ENCODE measurements around the gene SNX19.
"Not testable (repeated sequence)": the region's sequence is repeated elsewhere in the genome, so short reads cannot be mapped to it uniquely, and the experiment has no call there.

The SNX19 gene

GRCh38 chr11:130872102-130872501, 44.2 kb downstream of the SNX19 start:
- no peak for DNase-seq

GRCh38 chr11:130871616-130872015, 44.7 kb downstream of the SNX19 start:
- DNase-seq, result no peak

GRCh38 chr11:130868721-130869390, 47.4 kb downstream of the SNX19 start:
- no peak for DNase-seq

DNA sequence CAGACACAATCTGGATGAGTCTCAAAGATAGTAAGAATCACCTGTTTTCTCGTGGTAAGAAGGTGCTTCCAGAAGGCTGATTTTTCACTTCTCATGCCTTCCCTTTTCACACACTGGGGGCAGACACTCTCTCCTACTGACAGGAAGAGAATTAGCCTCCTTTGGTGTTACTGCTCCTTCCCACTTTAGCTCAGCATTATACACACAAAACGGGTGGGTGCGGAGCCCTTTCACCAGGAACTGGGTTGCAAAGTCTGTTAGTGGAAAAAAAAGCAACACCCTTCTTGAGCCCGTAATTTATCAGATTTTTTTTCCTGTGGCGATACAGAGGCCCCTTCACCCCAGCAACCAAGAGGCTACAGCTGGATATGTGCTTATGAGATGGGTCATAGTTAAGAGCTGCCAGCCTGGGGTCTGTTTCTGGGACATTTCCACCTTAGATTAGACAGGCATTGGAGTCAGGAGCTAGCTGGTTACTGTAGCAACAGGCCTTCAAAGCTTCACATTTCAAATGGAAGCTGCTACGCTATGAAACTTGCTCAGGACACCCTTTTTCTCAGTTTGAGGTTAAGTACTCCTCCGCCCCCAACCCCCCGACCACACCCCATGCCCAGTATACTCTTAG, 48.1 kb downstream of the SNX19 start:
- no peak for DNase-seq

DNA sequence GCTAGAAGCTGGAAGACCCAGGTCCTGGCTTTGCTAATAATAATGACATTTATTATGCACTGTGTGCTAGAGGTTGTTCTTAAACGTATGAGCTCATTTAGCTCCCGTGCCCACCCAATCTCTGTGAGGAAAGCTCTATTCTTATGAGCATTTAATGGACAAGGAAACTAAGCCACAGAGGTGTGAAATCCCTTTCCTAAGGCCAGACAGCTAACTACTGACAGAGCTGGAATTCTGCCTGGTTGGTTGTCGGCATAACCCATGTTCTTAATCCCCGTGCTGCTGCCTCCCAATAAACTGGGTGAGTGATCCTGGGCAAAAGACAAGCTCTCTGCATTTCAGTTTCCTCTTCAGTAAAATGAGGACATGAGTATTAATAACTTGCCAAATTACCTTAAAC, 49.4 kb downstream of the SNX19 start:
- DNase-seq, result no peak

GRCh38 chr11:130865774-130866114, 50.5 kb downstream of the SNX19 start:
- no peak for DNase-seq

DNA sequence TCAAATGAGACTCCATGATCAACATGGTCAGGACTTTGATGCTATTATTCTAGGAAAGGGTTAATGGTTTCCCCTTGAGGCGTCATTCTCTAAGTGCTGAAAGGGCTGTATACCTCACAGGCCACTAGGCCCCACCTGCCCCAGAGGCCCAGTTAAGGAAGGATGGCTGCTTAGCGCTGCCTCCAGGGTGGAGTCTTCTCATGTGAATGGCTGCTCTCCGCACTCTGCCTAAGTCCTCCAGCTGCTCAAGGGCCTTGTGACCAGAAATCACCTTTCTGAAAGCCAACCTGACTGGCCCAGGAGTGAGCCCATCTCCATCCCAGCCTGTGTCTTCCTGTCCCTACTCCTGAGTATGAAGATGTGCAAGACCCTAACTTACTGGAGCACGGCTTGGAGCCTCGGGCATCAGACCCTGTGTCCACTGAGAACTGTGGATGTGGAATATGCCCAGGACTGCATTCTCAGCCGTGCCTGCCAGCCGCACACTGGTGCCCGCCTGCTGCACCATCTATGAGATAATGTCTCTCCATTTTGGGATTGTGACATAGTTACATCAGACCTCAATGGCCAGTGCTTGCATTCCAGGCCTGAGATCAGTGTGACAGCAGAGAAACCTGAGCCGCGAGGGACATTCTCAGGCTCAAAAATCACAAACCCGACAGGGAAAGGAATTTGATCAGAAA, 51.0 kb downstream of the SNX19 start:
- DNase-seq, result no peak

DNA sequence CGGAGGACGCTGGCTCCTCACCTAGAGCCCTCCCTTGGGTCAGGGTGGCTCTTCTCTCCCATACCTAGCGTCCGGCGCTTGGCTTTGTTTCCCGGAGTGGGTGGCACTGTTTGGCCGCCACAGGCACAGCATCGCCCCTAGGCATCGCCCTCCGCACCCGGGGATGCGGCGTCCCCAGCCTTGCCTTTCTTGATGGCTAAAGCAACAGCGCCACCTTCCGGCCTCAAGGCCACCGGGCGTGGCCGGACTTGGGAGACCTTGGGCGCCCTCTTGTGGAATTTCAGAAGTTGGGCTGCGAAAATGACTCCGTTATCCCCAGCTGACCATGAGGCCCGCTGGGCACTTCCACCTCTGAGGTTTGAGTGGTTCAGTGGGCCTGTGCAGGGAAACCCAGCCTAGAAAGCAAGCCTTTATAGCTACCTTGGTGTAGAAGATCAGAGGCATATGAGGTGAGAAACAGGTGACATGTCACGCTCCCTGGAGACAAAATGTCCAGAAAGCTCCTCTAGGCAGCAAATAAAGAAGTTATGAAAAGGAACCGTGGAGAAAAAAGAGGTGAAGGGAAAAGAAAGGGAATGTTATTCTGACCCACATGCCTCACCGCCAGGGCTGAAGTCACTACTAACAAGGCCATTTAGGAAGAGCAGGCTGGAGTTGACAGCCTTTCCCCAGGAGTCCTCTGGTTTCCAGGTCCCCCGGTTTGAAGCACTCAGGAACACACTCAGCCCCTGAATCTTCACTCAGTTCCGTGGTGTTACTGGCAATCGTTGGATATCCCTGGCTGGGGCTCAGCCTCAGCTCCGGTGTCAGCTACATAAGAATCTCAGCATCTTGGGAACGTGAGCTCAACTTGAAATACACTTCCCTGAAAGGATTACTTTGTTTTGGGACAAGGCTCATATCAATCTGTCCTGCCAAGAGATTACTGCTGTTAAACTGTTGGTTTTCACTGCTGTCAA, 54.1 kb downstream of the SNX19 start:
- peak; percentile 93 for DNase-seq

- no peak for DNase-seq
Measured at GRCh38 chr11:130861283-130861682, 55.0 kb downstream of the SNX19 start.

DNA sequence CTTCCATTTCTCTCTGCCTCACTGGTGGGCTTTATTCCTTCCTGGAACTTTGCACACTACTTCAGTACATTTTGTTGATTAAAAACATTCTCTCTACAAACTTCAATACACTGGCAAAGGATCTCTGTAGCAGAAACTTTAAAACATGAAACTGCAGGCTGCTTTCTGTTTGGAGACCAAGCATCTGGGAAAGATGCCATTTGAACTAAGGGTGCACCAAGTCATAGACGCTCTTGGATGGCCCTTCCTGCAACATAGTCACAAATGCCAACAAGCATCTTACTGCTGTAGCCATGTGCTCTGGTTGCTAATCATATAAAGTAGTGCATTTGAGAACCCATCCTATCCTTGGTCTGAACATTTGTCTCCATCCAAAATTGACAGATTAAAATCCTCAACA, 56.4 kb downstream of the SNX19 start:
- no peak for DNase-seq

DNA sequence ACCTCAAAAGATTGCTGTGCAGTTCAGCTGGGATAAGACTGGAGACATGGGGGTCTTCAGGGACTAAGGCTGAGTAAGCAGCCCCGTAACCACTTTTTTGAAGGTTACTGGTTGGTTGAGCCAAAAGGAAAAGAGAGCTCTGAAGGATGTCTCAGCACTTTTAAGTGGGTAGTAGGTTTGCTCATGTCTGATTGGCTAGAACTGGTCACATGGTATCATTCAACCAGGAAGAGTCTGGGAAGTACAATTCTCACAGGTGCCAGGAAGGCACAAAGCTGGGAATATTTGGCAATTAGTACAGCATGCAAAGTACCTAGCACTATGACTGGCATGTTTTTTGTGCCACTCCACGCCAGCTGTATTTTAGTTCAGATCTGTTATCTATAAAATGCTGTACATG, 58.1 kb downstream of the SNX19 start:
- DNase-seq, result no peak

- DNase-seq, result not testable (repeated sequence)
Measured at GRCh38 chr11:130855707-130856106, 60.6 kb downstream of the SNX19 start.

GRCh38 chr11:130854483-130854882, 61.8 kb downstream of the SNX19 start:
- DNase-seq, result no peak

- no peak for DNase-seq
Measured at GRCh38 chr11:130852589-130852988, 63.7 kb downstream of the SNX19 start.

DNA sequence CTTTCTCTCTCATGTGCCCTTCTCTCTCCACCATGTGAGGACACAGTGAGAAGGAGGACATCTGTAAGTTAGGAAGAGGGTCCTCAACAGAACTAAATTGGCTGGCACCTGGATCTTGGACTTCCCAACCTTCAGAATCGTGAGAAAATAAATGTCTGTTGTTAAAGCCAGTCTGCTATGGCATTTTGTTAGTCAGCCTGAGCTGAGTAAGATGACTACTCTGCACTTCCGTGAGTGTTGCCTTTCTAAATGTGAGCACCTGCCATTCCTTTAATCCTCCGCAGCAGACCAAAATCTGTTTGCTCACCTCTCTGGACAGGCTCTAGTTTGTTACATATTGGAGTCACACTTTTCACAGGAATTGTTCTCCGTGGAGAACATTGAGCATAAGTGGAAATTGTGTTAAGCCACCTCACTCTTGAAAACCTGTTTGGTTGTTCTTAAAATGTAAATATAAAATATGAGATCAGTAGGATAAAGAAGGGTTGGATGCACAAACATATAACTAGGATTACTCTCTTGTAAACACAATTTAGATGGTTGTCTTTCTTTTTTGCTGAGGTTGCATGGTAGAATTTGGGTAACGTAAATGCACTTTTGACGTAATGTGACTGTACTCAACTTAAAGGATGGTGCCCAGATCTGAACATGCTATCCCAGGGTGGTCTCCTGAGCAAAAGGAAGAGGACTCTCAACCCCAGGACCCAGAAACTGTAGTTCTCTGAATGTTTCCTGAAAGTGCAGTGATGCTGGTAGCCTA, 65.9 kb downstream of the SNX19 start:
- no peak for DNase-seq

DNA sequence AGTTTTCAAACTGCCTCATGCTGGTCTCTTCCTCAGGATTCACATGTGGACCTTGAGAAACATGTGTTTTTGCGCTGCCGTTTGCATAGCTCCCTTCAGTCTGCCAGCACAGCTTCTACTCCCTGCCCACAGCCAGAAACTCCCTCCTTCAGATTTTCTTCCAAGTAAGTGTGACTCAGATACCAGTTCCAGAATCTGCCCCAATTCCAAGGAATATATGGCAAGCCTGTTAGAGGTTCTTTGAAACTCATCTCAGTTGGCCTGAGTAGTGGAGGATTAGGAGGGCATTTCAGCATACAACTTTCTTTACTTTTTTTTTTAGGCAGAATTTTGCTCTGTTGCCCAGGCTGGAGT, 67.1 kb downstream of the SNX19 start:
- DNase-seq, result no peak

- no peak for DNase-seq
Measured at GRCh38 chr11:130848361-130849214, 67.7 kb downstream of the SNX19 start.

GRCh38 chr11:130847517-130847916, 68.8 kb downstream of the SNX19 start:
- no peak for DNase-seq

GRCh38 chr11:130846606-130847005, 69.7 kb downstream of the SNX19 start:
- DNase-seq, result no peak

DNA sequence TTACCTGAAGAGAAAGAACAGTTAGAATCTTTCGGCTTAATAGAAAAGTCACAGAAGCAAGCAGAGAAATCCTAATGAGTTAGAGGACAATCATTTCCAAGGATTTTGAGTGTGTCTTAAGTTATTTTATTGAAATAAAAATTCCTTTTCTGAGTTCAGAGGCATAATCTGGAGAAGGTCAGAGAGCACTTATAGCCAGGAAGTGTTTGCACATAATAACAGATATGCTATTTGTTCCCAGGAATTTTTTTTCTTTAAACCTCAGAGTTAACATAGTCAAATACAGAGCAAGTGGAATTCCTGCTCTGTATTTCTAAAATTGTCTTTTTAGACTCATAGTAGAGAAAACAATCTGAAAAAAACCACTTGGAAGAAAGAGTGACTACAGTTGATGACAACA, 74.3 kb downstream of the SNX19 start:
- no peak for DNase-seq

- no peak for DNase-seq
Measured at GRCh38 chr11:130840679-130841078, 75.6 kb downstream of the SNX19 start.
